ENCODE results near the gene TBC1D1.

- TF ChIP-seq POLR2AphosphoS5 (IDR thresholded peaks at IDR 0.05; ENCODE audit: insufficient read depth in 1 of 2, low read depth in 1 of 2) (no peak), POLR2A (IDR thresholded peaks at IDR 0.05) (no peak), CTCF (IDR thresholded peaks at IDR 0.05) (no peak)
These were observed 129.5 kb downstream of the TBC1D1 start for GRCh38 chr4:38020386-38020785.

Data from vagina (tissue), 2 donors.